HG03378 (cell line): ENCODE measurements around the gene PSMF1.

Experiments used
- ATAC-seq: cut with Tn5 transposase; IDR thresholded peaks from one replicate; pipeline ENCODE4 v1.9.1; 2021; ENCODE audit warnings: mild to moderate bottlenecking, moderate library complexity; ENCODE audit not compliant: unreplicated experiment

Gene PSMF1

DNA sequence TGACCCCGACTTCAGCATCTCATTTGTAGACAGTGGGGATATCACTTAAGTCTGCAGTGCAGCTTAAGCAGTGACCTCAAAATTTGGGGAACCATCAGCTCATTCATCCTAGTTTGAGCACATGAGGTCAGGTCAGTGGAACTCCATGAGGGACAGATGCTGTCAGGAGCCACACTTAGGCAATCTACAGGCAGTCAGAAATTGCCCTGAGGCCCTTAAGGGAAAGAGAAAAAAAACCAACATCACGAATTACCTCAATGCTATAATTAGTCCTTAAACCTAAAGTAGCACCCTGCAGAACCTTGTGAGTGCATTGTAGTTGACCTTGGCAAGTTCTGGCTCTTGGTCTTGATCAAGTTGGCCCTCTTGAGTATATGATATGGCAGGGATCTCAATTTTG is 45.3 kb downstream of the PSMF1 start:
- ATAC-seq: no peak

DNA sequence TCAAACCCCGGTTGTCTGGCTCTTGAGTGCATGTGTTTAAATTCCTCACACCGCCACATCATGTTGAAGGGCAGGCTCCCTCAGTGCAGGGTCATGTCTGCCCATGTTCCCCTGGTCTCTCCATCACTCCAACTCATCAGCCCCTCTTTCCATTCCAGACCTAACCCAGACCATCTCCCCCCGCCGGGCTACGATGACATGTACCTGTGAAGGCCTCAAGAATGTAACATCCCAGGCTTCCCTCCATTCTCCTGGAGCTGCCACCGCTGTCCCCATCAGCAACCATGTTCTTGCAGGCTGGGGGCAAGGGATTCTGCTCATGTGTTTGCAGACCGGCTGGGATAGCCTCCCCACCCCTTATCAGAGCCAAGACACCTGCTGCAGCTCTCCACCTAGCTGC is 46.5 kb downstream of the PSMF1 start:
- ATAC-seq: no peak

DNA sequence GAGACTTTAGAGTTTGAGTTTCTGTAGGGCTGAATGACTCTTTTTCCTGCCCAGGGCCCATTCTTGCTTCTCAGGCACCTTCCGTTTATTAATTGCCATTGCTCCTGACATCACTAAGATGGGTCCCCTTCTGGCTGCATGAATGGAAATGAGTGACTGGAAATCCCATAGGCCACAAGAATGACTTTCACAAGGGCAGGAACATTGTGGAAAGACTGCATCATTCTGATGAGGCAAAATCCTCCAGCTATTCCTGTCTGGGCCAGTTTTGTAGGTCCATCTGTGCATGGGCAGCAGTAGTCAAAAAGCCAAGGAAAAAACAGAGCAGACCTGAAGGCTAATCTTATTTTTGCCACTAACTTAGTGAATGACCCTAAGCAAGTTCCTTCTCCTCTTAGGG is 47.1 kb downstream of the PSMF1 start:
- no peak for ATAC-seq

DNA sequence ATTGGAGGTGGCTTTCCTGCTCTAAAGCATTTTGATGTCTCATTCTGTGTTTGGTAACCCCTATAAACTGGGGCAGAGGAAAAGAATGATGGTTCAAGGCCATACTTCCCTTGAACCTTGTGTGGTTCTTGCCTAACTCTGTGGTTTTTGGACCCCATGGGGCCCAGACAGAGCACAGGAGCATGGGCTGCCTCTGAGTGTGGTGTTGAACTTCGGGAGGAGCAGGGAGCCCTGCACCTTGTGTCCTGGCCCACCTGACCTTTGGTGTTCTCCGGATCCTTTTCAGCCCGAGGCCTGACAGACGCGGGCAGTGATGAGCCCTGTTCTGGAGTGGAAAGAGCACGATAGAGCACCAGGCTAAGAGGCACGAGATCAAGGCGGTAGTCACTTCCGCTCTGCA is 47.5 kb downstream of the PSMF1 start:
- no peak for ATAC-seq

DNA sequence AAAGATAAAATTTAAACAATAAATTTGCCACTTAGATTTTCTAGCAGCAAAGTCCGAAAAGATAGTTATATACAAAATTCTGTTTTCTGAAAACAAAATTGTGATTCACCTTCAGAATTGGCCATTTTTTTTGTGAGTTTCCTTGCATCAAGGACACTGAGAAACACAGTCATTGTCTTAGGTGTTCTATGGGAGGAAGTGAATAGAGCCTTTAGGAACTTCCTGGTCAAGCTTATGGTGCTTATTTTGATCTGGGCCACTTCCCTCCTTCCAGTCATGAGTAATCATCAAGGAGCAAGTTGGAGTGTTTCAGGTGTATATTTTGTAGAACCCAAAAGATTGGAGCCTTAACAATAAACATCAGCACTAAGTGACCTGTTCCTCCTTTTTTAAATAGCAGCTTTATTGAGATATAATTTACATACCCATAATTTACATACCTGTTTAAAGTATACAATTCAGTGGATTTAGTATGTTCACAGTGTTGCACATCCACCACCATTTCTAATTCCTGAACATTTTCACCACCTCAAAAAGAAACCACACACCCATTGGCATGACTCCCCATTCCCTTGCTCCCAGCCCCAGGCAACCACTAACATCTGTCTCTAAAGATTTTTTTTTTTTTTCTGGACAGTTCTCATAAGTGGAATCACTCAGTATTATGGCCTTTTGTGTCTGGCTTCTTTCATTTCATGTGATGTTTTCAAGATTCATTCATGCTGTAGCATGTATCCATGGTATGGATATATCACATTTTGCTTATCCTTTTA is 48.7 kb downstream of the PSMF1 start:
- ATAC-seq: no peak

DNA sequence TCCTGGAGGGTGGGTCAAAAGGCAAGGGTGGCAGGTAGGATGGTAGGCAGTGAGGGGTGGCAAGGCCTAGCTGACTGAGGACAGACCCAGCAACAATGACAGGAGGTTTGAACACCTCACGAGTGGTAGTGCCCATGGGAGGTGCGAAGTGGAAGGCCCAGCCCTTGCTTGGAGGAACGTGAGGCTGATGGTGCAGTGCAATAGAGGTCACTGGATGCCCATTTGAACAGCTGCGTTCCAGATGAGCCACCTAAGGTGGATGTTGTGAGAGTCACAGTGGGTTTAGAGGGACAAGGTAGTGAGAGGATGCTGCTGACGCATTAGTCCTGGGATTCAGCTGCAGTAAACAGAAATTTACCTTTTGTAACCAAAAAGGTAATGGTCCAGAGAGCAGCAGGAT is 50.8 kb downstream of the PSMF1 start:
- no peak for ATAC-seq

DNA sequence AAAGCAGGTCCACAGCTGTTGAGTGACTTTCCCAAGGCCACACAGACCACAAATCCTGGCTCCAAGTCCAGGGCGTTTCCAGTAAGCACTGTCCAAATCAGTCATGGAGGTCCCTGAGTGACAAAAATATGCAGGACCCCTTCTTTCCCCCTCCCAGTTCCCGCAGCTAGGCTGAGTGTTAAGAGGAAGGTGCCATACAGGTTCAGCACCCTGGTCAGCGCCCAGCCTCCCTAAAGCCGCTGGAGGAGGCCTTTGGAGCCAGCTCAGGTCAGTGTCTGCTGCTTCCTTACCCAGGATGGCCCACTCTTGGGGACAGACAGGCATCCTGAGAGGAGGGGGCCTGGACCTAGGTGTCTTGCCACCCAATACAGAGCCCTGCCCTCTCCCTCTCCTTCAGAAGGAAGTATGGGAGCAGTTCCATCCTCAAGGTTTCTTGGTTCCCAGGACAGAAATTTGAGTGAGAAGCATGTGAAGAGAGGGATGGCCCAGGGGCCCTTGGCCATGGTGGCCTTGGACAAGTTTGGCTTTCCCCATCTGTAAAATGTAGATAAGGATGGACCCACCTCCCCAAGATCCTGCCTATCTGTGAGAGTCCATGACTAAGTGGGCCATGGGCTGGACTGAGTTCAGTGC is 53.2 kb downstream of the PSMF1 start:
- no peak for ATAC-seq

DNA sequence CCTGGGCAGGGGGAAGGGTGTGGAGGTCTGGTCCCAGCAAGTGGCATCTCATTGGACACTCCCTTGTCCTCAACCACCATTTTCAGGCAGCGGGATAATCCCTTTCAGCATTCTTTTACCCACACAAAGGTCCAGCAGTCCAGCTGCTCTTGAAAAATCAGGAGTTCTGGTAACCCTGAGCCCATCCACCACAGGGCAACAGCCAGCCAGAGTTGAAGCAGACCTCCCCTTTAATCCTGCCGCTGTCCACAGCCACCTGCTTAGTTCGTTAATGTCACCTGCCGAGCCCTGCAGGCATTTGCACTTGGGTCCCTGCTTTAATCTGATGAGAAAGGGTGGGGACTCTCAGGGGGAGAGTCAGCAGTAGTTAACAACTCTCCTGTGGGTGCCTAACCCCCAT is 55.3 kb downstream of the PSMF1 start:
- ATAC-seq: no peak

DNA sequence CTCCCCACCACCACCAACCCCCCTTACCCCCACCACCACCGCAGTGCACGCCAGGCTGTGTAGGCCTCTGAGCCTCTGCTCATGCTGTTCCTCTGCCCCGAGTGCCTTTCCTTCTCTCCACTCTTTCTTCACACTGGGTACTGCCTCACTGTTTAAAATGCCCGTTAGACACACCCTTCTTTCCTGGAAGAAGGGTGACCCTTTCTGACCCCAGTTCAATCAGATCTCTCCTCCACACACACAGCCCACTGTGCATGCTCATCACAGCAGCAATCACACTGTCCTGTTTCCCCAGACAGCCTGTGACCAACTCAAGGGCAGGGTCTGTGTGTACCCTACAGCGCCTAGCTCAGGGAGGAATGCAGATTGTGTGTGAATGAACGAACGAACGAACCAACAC is 56.4 kb downstream of the PSMF1 start:
- no peak for ATAC-seq

DNA sequence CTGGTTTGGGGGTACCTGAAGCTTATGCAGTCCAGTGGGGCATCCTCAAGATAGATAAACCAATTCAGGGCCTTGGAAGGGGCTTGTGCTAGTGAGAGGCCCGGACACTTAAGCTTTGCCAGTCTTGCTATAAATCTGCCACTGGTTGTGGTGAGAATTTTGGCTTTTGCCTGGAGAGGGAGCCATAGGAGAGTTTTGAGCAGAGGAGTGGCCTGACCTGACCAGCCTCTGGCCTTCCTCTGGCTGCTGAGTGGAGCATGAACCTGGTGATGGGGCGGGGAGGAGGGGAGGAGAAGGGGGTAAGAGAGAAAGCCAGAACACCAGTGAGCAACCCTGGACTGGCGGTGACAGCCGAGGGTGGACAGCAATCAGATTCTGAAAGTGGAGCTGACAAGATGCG is 59.3 kb downstream of the PSMF1 start:
- no peak for ATAC-seq

DNA sequence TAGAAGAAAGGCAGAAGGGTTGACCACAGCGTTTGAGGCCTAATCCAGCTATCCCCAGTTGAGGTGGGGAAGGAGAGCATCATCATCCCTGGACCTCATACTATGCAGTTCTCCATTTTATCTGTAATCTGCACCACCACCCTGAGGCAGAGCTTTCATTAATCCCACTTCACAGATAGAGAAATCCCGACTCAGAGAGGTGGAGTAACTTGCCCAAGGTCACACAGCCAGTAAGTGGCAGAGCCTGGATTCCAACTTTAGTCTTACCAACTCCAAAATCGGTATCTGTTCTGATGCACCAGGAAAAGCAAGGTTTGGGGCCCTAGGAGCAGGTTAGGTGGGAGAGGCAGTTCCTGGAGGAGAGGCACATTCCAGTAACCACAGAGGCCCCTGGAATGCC is 59.7 kb downstream of the PSMF1 start:
- no peak for ATAC-seq

DNA sequence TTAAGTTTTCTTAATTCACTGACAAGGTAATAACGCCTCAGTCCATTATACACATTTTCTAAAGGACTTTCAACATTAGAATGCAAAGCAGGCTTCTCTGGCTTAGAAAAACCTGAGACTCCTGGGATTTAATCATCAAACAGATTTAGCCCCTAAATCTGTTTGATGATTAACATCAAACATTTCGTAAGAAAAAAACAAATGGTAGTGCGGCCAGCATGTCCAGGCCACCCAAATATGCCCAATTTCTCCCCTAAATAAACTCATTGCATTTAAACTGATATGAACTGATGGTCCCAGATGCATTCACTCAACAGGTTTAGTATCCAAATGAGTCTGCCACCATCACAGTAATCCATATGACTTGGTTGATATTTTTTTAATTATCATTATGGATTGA is 60.2 kb downstream of the PSMF1 start:
- no peak for ATAC-seq

DNA sequence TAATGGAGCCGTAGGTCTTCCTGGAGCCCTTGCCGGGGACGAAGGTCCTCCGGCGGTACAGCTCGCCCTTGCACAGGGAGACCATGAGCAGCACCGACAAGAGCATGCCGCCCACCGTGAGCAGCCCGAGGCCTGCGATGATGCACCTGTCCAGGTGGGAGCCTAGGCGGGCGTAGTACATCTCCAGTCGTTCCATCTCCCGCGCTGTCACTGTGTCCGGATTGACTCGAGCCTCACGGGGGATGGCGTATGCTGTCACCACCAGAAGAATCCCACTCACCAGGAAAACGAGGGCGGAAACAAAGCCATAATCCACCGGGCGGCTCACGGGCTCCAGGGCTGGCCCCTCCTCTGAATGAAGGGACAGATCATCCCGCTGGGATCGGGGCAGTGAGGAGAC is 62.5 kb downstream of the PSMF1 start:
- ATAC-seq: no peak

DNA sequence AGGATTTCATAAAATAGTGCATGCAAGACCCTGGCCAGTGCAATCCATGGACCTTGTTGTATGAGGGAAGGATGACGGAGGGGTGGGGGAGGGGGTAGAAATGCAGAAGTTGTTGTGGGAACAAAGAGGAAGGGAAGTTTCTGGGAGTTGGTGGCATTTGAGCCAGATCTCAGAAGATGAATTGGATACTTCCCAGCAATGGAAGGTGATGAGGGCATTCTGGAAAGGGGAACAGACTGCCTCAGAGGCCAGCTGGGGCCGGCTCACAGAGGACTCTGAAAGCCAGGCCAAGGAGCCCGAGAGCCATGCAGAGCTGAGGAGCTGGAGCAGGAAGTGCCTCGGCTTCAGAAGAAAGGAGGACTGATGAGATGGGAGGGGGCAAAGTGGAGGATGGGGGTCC is 63.7 kb downstream of the PSMF1 start:
- no peak for ATAC-seq

DNA sequence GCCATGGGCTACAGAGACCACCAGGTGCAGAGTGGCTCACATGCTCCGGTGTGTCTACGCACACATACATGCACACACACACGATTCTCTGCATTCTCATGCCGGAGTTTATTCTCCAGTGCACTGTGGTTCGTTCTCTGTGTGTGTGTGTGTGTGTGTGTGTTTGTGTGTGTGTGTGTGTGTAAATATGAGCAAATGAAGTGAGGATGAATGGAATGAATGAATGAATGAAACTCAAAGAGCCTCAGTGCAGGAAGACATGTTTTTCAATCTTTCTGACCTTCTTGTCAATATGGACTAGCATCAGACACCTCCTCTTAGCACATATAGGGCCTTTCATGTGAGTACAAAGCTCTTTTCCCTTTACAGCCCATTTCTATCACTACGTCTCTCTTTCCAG is 64.8 kb downstream of the PSMF1 start:
- no peak for ATAC-seq

DNA sequence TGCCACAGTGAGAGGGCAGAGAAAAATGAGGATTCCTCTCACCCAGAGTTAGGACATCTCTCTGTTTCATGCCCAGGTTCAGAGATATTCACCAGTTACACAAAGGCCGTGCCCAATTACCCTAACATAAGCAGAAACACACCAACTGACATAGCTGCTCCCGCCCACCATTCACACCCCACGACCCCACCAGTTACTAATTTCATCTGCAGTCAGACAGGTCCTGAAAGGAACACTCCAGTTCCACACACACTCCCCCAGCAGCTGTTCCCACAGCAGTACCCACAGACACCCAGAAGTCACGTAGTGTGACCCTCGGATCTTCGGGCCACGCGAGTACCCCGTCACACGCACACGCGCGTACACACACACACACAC is 65.8 kb downstream of the PSMF1 start:
- no peak for ATAC-seq

DNA sequence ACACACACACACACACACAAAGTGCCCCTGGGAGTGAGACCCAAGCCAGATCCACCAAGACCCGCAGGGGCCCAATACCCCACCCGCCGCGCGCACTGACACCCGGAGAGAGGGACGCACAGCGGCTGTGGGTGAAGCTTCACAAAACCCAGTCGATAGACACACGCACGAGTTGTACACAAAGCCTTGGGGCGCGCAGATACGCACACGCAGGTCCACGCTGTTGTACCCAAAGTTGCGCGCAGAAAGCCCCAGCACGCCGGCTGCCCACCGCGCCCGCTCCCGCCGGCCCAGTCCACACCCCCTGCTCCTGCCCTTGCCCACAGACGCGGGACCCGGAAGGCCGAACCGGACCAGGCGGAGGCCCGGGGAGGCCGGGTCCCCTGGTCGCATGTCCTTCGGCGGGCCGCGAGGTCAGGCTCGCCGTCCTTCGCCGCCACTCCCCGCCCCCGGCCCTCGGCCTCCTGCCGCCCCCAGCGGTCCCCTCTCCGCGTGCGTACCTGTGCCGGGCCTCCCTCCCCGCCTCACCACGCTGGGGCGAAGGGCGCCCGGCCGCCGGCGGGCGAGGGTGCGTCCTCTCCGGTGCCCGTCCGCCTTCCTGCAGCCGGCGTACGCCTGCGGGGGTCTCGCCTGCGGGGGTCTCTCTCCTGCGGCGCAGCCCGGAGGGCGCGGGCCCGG is 66.4 kb downstream of the PSMF1 start, which contains the start of gene TMEM74B:
Gene TMEM74B (minus strand): TSS at position 344 of the 678 bp plus-strand sequence. CDS start 1,180 bp downstream, outside the sequence.
- ATAC-seq: no peak

DNA sequence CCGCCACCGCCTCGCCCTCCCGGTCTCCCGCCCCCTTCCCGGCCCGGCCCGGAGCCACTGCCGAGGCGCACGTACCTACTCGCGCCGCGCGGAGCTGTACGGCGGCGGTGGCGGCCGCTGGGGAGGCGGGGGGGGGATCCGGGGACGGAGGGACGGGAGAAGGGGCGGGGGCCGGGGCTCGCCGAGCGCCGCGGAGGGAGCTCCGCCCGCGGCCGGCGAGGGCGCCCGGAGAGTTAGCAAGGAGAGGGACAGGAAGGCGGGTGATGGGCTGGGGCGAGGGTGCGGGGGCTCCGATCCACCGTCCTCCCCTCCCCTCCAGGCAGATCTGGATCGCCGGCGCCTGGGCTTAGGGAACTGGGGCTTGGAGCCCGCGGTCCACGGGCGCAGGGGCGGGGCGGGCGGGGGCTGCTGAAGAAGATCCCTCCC is 66.9 kb downstream of the PSMF1 start:
- no peak for ATAC-seq

DNA sequence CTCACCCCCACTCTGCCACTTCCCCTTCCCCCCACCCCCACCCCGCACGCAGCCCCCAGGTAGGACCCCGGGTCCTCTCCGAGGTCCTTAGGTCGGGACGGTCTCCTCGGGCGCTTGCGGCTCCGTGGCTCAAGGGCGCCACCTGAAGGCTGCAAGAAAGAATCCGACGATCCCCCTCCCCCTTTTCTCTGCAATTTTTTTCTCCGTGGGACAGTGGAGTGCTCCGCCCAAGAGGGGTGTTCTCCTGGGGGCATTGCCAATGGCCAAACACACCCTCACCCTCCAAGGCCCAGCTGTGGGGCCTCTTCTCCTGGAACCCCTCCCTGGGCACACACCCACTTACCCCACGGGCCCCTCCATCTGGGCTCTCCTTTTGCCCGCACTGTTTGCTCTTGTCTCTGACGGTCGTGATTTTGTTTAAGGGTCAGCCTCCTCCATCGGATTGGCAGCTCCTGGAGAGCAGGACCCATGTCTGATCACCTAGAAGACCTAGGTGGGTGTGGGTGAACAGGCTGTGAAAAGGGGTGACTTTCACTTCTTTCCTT is 67.5 kb downstream of the PSMF1 start:
- no peak for ATAC-seq

DNA sequence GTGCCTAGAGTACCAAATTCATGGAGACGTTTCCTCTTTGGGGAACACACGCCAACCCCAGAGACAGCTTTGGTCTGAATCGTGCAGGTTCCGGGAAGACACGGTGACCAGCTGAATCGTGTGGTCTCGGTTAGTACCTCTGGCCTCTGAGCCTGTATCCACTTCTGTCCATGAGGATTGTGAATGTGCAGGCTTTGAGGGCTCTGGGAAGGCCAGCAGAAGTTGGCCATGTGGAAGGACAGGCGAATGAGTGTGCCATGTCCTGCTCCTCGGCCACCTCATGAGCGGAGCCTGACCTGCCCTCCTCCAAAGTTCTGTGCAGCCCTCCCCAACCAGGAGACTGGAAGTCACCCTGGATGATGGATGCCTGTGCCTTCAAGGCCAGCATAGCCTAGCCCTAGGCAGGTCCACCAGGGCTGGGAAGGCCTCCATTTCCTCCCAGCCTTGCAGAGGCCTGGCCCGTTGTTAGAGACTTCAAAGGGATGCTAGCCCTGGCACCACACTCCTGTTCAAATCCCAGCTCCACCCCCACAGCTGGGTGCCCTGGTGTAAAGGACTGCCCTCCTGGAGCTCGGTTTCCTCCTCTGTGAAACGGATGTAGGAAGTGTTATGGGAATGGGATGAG is 68.1 kb downstream of the PSMF1 start:
- ATAC-seq: no peak

DNA sequence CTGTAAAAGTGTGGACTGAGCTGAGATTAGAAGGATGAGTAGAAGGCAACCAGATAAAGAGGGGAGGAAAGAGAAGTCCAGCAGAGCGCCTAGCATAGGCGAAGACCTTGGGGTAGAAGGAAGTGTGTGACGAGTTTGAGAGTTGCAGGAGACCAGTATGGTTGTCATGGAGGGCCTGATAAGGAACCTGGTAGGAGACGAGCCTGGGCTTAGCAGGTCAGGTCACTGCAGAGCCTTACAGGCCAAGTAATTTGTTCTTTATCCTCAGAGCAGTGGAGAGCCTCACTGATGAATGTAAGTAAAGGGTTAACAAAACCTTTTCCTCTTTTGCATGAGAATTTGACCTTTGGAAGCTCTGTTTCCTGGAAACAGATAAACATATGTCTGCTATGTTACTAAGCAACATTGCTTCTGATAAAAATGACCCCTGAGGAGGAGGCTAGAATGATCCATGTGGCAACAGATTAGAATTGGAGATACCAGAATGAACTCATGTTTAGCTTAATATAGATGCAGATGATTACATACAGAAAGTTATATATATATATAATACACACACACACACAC is 69.3 kb downstream of the PSMF1 start:
- ATAC-seq: no peak
